Measurements from ENCODE around the gene CREB5. TPM values are rescaled to one million over a fixed set of nuclear protein-coding genes. Genes with fewer than 3 reads are reported as not detected.
A peak's percentile ranks its signal among the peaks of the same experiment; 100 is the strongest.

The CREB5 gene
- total RNA-seq, 4 donors from 2014 or later = 0.88 to 31.4 (median 15.9) TPM

DNA sequence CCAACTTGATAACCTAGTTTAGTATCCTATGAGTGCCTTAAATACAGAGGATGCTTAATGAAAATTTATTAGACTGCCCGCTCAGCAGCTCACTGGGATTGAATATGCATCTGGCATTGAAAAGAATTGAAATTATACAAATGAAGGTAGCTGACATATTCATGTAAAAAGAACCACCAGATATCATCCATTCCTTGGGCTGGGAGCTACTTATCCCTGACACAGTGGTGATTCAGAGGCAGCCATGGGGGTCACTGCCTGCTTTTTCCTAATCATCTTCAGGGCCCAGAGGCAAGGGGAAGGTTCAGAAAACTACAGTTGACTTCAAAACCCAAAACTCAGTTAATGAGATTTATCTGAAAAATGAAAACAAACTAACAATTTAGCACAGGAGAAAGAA lies 424.9 kb downstream of the CREB5 start:
- DNase-seq = no peak
- H3K4me3 ChIP-seq = no peak overlapping the region
- H3K9me3 ChIP-seq = no peaks in the 10 kb centered on the region
- H3K36me3 ChIP-seq = no peaks in the 10 kb centered on the region
- TF ChIP-seq, protein P1, sequence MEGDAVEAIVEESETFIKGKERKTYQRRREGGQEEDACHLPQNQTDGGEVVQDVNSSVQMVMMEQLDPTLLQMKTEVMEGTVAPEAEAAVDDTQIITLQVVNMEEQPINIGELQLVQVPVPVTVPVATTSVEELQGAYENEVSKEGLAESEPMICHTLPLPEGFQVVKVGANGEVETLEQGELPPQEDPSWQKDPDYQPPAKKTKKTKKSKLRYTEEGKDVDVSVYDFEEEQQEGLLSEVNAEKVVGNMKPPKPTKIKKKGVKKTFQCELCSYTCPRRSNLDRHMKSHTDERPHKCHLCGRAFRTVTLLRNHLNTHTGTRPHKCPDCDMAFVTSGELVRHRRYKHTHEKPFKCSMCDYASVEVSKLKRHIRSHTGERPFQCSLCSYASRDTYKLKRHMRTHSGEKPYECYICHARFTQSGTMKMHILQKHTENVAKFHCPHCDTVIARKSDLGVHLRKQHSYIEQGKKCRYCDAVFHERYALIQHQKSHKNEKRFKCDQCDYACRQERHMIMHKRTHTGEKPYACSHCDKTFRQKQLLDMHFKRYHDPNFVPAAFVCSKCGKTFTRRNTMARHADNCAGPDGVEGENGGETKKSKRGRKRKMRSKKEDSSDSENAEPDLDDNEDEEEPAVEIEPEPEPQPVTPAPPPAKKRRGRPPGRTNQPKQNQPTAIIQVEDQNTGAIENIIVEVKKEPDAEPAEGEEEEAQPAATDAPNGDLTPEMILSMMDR (IDR thresholded peaks at IDR 0.05) = no peak
- no peak for TF ChIP-seq POLR2A (IDR thresholded peaks at IDR 0.05)
- no peaks in the 10 kb centered on the region for H3K4me1 ChIP-seq
- no peak overlapping the region for H3K27ac ChIP-seq
- no peaks in the 10 kb centered on the region for H3K27me3 ChIP-seq

DNA sequence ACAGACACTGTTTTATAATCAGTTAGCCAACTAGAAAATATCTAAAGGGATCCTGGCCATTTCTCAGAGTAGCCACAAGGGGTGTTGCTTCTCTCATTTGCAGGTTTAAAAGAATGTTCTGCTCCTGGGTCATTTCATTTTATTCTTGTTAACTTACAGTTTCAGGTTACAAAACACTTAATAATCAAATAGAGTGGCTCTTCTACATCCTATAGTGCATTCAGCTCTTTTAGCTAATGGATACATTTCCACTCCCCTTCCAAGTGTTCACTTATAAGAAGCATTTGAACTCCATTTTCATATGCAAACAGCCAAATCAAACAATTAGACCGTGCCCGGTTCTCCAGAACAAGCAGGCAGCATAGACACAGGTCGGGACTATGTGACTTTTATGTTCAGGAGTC lies 428.3 kb downstream of the CREB5 start:
- H3K36me3 ChIP-seq = no peaks in the 10 kb centered on the region
- H3K4me3 ChIP-seq = no peak overlapping the region
- no peaks in the 10 kb centered on the region for H3K27me3 ChIP-seq
- no peak for TF ChIP-seq POLR2A (IDR thresholded peaks at IDR 0.05)
- TF ChIP-seq, protein P1 (IDR thresholded peaks at IDR 0.05) = peak in 5 of 6 experiments; percentile 11 to 34 (median 25)
- DNase-seq = no peak
- H3K27ac ChIP-seq = no peak overlapping the region
- H3K4me1 ChIP-seq = no peaks in the 10 kb centered on the region
- H3K9me3 ChIP-seq = no peaks in the 10 kb centered on the region

DNA sequence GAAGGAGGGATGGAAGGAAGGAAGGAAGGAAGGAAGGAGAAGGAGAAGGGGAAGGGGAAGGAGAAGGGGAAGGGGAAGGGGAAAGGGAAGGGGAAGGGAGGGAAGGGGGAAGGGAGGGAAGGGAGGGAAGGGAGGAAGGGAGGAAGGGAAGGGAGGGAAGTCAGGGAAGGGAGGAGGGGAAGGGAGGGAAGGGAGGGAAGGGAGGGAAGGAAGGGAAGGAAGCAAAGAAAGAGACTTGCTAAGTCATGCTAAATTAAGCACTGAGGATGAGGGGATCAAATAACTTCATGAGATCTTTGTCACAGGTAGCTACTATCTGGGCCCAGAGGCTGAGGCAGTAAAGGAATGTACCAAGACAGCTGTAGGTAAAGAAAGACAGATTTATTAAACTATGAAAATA lies 429.4 kb downstream of the CREB5 start:
- DNase-seq = no peak
- no peaks in the 10 kb centered on the region for H3K9me3 ChIP-seq
- no peak overlapping the region for H3K4me3 ChIP-seq
- TF ChIP-seq, protein P1 (IDR thresholded peaks at IDR 0.05) = no peak
- no peak for TF ChIP-seq POLR2A (IDR thresholded peaks at IDR 0.05)
- H3K27ac ChIP-seq = no peak overlapping the region
- H3K27me3 ChIP-seq = no peaks in the 10 kb centered on the region
- H3K36me3 ChIP-seq = no peaks in the 10 kb centered on the region
- no peaks in the 10 kb centered on the region for H3K4me1 ChIP-seq

DNA sequence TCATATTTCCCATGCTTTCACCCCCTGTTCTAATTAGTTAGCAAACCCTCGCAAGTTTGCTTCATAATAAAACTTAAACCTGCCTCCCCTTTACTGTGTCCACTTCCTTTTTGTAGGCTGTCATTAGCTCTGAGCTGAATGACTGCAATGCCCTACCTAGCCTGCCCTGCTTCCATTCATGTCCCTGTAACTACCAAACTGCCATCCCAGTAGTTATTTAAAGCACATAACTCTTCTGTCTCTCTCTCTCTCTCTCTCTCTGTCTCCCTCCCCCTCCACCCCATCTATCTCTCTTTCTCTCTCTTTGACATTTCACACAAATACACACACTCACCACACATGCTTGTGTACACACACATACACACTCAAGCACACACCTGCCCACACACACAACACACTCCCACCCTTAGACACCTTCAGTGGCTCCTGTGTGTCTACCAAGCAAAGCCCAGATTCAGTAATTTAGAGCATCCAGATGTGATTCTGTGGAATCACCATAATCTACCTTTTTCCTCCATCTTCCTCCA lies 430.5 kb downstream of the CREB5 start:
- no peak for DNase-seq
- Histone ChIP-seq H3K27me3 (no peaks in the 10 kb centered on the region), H3K27ac (no peak overlapping the region), H3K9me3 (no peaks in the 10 kb centered on the region), H3K36me3 (no peaks in the 10 kb centered on the region), H3K4me1 (no peaks in the 10 kb centered on the region), H3K4me3 (no peak overlapping the region)
- TF ChIP-seq, protein P1 (IDR thresholded peaks at IDR 0.05) = no peak
- TF ChIP-seq POLR2A (IDR thresholded peaks at IDR 0.05) = no peak

DNA sequence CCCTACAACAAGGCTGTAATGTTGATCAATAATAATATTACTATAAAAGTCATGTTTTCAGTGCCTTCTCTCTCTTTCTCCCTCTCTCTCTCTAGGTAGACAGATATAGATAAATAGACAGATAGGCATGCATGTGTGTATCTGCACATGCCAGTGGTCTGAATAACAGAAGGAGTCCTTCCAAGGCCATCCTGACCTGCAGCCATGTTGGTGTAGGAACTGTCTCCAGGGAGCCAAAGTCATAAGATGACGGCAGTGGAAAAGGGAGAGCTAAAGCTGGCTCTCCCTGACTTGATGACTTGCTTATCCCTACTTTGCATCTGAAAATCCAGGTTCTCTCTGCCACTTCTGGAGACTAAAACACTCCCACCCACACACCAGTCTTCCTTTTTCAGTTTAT lies 432.8 kb downstream of the CREB5 start:
- no peaks in the 10 kb centered on the region for H3K36me3 ChIP-seq
- no peaks in the 10 kb centered on the region for H3K4me1 ChIP-seq
- TF ChIP-seq POLR2A (IDR thresholded peaks at IDR 0.05) = no peak
- TF ChIP-seq, protein P1 (IDR thresholded peaks at IDR 0.05) = no peak
- no peak for DNase-seq
- no peak overlapping the region for H3K27ac ChIP-seq
- no peaks in the 10 kb centered on the region for H3K27me3 ChIP-seq
- no peak overlapping the region for H3K4me3 ChIP-seq
- H3K9me3 ChIP-seq = no peaks in the 10 kb centered on the region

DNA sequence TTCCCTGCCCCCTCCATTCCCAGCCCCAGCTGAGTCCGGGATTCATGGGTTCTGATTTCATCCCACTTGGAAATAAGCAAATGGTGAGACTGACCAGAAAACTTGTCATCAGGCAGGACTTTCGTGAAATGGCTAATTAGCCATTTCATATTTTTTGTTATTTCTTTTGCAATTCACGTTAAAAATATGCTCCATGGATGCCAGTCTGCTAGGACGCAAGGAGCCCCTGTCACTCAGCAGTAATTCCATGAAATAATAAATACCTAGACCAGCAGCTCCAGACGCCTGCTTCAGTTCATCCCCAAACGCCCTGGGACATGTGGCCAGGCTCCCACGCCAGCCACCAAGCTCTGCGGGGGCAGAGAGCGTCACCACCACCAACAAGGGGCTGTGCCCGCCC lies 434.9 kb downstream of the CREB5 start:
- H3K4me3 ChIP-seq = no peak overlapping the region
- no peak for DNase-seq
- H3K4me1 ChIP-seq = no peaks in the 10 kb centered on the region
- TF ChIP-seq, protein P1 (IDR thresholded peaks at IDR 0.05) = no peak
- TF ChIP-seq POLR2A (IDR thresholded peaks at IDR 0.05) = no peak
- no peaks in the 10 kb centered on the region for H3K9me3 ChIP-seq
- H3K27ac ChIP-seq = no peak overlapping the region
- H3K27me3 ChIP-seq = no peaks in the 10 kb centered on the region
- no peaks in the 10 kb centered on the region for H3K36me3 ChIP-seq
